Mesothelial cell of epicardium (in vitro differentiated cells): ENCODE results near the gene NSG1. TPM values are rescaled to one million over a fixed set of nuclear protein-coding genes. Genes with fewer than 3 reads are reported as not detected.
"Not testable (repeated sequence)": the region's sequence is repeated elsewhere in the genome, so short reads cannot be mapped to it uniquely, and the experiment has no call there.

Experiments used
- DNase-seq, 2 experiments: peaks; one replicate each; pipeline ENCODE4 v3.0.0; 2021; ENCODE audit warnings: low spot score in 2 of 2; ENCODE audit not compliant: unreplicated experiment in 2 of 2
- H3K27ac Mint-ChIP-seq: 2 replicates; pipeline ENCODE4 v1.8.0; 2021; ENCODE audit warnings: mixed read lengths
- H3K27me3 Mint-ChIP-seq: 2 replicates; pipeline ENCODE4 v1.8.0; 2021; ENCODE audit warnings: low read depth, mixed read lengths
- H3K36me3 Mint-ChIP-seq: 2 replicates; pipeline ENCODE4 v1.8.0; 2021; ENCODE audit warnings: mixed read lengths
- H3K4me1 Mint-ChIP-seq: 2 replicates; pipeline ENCODE4 v1.8.0; 2021; ENCODE audit warnings: mixed read lengths
- H3K4me3 Mint-ChIP-seq: 2 replicates; pipeline ENCODE4 v1.8.0; 2021; ENCODE audit warnings: mild to moderate bottlenecking, moderate library complexity, mixed read lengths
- H3K9me3 Mint-ChIP-seq: 2 replicates; pipeline ENCODE4 v1.8.0; 2021; ENCODE audit warnings: mixed read lengths
- CTCF ChIP-seq: fragments of 200-600 bp; sonication (generic); IDR thresholded peaks from one replicate; pipeline ENCODE4 v1.5.0; 2021; ENCODE audit warnings: antibody characterized with exemption; ENCODE audit not compliant: unreplicated experiment
- total RNA-seq: library from RNA; stranded (reverse); gene quantifications from 3 replicates; pipeline ENCODE4 v1.2.1, GENCODE V29; 2021

Gene NSG1
- total RNA-seq, 1 donor from 2014 or later, result 45.8 TPM

- Mint-ChIP-seq H3K4me3 (no peak overlapping the region), H3K36me3 (no peaks in the 10 kb centered on the region), H3K9me3 (peaks cover 3% of the 10 kb centered on the region), H3K4me1 (peaks cover 3% of the 10 kb centered on the region), H3K27me3 (peaks cover 4% of the 10 kb centered on the region), H3K27ac (no peak overlapping the region)
- DNase-seq, result no peak
- TF ChIP-seq CTCF, result no peak
Measured at GRCh38 chr4:4344915-4345527, 41.9 kb upstream of the NSG1 start.

GRCh38 chr4:4347585-4347984 lies 39.3 kb upstream of the NSG1 start:
- TF ChIP-seq CTCF, result no peak
- peaks cover 4% of the 10 kb centered on the region for H3K27me3 Mint-ChIP-seq
- H3K36me3 Mint-ChIP-seq, result no peaks in the 10 kb centered on the region
- H3K4me3 Mint-ChIP-seq, result no peak overlapping the region
- DNase-seq, result no peak
- H3K9me3 Mint-ChIP-seq, result peaks cover 3% of the 10 kb centered on the region
- H3K4me1 Mint-ChIP-seq, result peaks cover 2% of the 10 kb centered on the region
- H3K27ac Mint-ChIP-seq, result no peak overlapping the region

GRCh38 chr4:4348585-4348984 lies 38.3 kb upstream of the NSG1 start:
- H3K4me1 Mint-ChIP-seq, H3K27me3 Mint-ChIP-seq, H3K9me3 Mint-ChIP-seq, H3K27ac Mint-ChIP-seq, H3K4me3 Mint-ChIP-seq, H3K36me3 Mint-ChIP-seq, DNase-seq: not testable (repeated sequence)

GRCh38 chr4:4349867-4350266 lies 37.0 kb upstream of the NSG1 start:
- H3K27ac Mint-ChIP-seq, result no peak overlapping the region
- H3K4me3 Mint-ChIP-seq, result no peak overlapping the region
- DNase-seq, result no peak
- no peak for TF ChIP-seq CTCF
- peaks cover 1% of the 10 kb centered on the region for H3K27me3 Mint-ChIP-seq
- H3K9me3 Mint-ChIP-seq, result peaks cover 3% of the 10 kb centered on the region
- H3K36me3 Mint-ChIP-seq, result no peaks in the 10 kb centered on the region
- H3K4me1 Mint-ChIP-seq, result peaks cover 2% of the 10 kb centered on the region

- no peak overlapping the region for H3K4me3 Mint-ChIP-seq
- no peak for DNase-seq
- peaks cover 1% of the 10 kb centered on the region for H3K27me3 Mint-ChIP-seq
- peaks cover 5% of the 10 kb centered on the region for H3K4me1 Mint-ChIP-seq
- no peak overlapping the region for H3K27ac Mint-ChIP-seq
- H3K9me3 Mint-ChIP-seq, result peaks cover 3% of the 10 kb centered on the region
- no peaks in the 10 kb centered on the region for H3K36me3 Mint-ChIP-seq
- no peak for TF ChIP-seq CTCF
Measured at GRCh38 chr4:4350909-4351308, 36.0 kb upstream of the NSG1 start.

- H3K4me3 Mint-ChIP-seq, result no peak overlapping the region
- no peak overlapping the region for H3K27ac Mint-ChIP-seq
- H3K9me3 Mint-ChIP-seq, result no peaks in the 10 kb centered on the region
- H3K27me3 Mint-ChIP-seq, result peaks cover 1% of the 10 kb centered on the region
- H3K36me3 Mint-ChIP-seq, result no peaks in the 10 kb centered on the region
- DNase-seq, result no peak
- peaks cover 13% of the 10 kb centered on the region for H3K4me1 Mint-ChIP-seq
- TF ChIP-seq CTCF, result no peak
Measured at GRCh38 chr4:4355302-4355701, 31.6 kb upstream of the NSG1 start.
